Activated CD8-positive, alpha-beta memory T cell treated with anti-CD3 and anti-CD28 coated beads, Interleukin-2, amount 50 U/mL, for 48 hours (primary cell): ENCODE results near the gene CDKN2AIP.
"Not testable (repeated sequence)": the region's sequence is repeated elsewhere in the genome, so short reads cannot be mapped to it uniquely, and the experiment has no call there.

ENCODE experiments used
- DNase-seq: peaks from one replicate; pipeline ENCODE4 v3.0.0-alpha.2; 2020

Gene CDKN2AIP

GRCh38 chr4:183416879-183417755 lies 27.3 kb upstream of the CDKN2AIP start:
- DNase-seq = no peak

DNA sequence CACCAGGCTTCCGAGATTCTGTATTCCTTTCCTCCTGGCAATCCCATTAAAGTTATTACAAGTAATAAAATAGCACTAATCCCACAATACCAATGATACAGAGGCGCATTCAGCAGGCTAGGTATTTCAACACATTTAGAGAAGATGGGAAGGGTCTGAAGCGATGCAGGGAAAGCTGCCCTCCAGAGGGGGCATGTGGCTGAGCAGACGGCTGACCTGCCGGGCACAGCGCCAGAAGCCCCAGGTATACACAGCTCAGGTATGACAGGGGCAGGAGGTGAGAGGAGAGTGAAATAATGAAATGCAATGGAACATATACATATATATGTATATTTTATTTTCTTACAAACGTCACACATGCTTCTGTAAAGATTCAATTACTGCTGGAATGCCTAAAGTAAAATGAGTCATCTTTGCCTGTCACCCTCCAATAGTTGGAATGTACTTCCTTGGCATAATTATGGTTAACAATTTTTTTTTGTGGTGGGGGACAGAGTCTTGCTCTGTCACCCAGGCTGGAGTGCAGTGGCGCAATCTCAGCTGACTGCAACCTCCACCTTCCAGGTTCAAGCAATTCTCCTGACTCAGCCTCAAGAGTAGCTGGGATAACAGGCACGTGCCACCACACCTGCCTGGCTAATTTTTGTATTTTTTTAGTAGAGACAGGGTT lies 21.3 kb upstream of the CDKN2AIP start:
- no peak for DNase-seq

- DNase-seq = no peak
Measured at GRCh38 chr4:183424109-183424744, 20.2 kb upstream of the CDKN2AIP start.

DNA sequence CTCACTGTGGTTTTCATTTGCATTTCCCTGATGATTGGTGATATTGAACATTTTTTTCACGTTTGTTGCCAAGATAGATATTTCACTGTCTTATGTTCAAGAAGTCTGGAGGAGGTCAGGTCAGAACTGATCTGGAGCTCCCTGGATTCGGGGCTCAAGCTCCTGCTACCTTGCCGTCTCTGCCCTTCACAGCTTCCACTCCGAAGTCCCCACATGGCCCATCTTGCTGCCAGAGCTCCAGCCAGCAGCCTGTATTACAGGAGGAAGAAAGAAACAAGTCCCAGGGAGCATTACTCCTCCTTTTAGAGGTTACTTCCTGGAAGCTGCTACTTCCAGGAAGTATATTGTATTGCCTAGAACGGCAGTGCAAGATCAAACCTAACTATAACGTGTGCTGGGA lies 17.9 kb upstream of the CDKN2AIP start:
- DNase-seq = peak; percentile 12

DNA sequence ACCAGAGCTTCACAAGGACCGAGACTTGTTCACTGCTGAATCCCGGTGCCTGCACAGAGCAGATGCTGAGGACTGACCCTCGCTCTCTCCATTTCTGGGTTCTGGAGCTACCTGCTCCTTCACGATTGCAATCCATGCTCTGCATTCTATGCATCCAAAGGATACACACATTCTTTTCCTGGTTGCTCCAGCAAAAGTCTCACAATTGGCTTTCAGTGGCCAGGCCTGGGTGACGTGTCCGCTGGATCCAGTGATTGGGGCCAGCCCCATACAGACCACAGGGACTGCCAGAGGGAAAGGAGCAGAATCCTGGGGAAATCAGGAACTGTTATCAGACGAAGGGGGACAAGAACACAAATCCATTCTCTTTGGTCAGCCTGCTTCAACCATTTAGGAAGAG lies 14.9 kb upstream of the CDKN2AIP start:
- no peak for DNase-seq

- DNase-seq = no peak
Measured at GRCh38 chr4:183430317-183430993, 14.0 kb upstream of the CDKN2AIP start.

DNA sequence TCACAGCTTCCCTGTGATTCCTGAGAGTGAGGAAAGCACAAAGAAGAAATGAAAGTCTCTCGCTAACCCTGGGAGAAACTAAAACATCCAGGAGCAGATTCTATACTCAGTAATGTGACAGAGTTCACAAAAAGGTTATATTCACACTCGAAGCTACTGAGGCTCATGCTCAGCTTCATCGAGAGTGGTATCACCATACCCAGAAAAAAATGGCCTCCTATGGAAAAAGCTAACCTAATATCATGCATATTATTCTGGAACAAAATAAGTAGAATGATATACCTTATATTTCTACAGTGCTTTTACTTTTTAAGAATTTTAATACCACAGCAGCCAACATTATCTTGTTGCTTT lies 13.5 kb upstream of the CDKN2AIP start:
- DNase-seq = no peak

DNA sequence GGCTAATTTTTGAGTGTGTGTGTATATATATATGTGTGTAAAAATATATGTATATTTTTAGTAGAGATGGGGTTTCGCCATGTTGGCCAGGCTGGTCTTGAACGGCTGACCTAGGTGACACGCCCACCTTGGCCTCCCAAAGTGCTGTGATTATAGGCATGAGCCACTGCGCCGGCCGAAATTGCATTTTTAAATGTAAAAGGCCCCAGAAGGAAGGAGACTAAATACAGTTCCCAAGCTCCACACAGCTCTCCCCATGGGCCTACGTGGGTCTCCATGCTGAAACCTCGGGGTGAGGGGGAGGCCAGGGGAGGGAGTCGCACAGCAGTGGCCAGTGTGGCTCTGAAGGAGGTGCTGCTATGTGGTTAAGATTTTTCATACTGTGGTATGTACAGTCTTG lies 12.8 kb upstream of the CDKN2AIP start:
- DNase-seq = no peak

GRCh38 chr4:183433183-183433582 lies 11.3 kb upstream of the CDKN2AIP start:
- DNase-seq = not testable (repeated sequence)

GRCh38 chr4:183434264-183434663 lies 10.2 kb upstream of the CDKN2AIP start:
- no peak for DNase-seq

DNA sequence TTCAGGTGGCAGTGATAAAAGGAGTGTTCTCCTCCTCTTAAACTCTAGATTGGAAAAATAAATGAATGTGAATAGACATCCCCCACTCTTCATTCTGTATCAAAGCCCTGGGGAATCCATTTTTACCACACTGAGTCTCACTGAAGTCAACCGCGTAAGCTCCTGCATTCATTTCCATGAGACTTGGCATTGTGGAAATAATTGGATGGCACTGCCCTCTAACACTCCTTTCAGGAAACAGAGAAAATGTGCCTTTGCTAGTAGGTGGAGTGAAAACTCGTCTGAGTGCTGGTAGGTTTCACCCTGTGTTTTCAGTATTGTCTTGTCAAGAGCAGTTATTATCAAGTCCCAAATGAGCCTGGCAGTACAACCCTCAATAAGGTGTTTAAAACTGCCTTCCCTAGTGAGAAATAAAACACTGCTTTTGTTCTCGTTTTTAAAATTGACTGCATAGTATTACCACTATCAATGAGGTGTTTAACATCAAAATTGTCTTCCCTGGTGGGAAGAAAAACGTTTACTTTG lies 9.7 kb upstream of the CDKN2AIP start:
- DNase-seq = no peak

DNA sequence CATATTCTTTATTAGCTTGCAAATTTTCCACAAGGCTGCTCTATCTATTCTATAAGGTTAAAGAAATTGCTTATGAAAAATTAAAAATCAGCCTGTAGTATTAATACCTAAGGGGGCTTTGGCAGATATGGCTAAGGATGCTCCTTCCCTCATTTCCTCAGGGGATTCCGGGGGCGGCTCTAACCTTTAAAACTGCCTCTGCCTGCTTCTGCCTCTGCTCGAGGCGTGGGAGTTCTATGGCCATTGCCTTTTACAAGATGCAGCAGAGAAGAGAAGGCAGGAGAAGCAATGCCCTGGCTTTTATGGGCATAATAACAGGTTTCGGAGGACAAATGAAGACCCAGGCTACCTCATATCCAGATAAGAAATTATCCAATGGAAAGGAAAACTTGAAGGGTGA lies 8.6 kb upstream of the CDKN2AIP start:
- DNase-seq = no peak

GRCh38 chr4:183436417-183436816 lies 8.0 kb upstream of the CDKN2AIP start:
- no peak for DNase-seq

- DNase-seq = no peak
Measured at GRCh38 chr4:183437452-183437851, 7.0 kb upstream of the CDKN2AIP start.

DNA sequence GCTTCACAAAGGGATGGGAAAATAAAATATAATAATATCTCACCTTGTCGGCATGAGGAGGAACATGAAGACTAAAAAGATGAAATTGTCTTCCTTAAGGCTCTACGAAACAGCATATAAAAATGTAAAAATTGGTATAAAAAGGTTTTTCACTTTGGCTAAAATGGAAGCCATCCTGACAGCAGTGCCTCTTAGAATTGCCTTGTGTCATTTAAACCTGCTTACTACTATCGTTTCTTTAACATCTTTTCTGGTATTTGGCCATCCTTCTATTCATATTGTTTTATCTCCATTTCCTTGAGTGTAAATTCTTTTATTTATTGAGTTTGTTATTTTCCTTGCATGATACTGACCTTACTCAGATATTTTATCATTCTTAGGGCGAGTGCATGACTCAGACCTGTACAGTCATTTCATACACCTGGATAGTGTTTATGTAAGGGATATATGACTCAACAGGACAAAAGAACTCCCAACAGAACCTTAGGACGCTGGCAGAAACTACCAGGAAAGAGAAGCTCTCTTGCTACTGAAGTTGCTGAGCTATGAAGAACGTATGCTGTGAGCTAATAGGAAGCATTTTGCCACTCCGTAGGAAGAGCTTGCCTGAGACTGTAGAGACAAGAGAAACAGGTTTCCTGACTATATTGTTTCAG lies 5.8 kb upstream of the CDKN2AIP start:
- DNase-seq = no peak

DNA sequence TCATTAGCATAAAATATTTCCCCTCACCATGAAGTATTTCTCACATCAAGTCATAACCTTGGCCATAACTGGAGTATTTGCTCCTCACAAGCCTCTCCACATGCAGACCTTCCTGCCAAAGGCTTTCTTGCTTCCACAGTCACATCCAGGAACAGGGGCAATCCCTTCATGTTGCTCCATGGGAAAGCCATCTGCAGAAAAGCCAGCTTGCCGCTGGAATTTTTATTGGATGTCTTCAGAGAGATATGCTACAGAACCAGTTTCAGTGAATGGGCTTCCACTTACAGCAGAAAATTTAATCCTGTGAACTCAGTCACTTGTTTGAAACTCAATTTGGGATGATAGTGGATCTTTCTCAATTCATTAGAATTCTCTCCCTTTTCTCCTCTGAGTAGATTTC lies 3.2 kb upstream of the CDKN2AIP start:
- DNase-seq = no peak

DNA sequence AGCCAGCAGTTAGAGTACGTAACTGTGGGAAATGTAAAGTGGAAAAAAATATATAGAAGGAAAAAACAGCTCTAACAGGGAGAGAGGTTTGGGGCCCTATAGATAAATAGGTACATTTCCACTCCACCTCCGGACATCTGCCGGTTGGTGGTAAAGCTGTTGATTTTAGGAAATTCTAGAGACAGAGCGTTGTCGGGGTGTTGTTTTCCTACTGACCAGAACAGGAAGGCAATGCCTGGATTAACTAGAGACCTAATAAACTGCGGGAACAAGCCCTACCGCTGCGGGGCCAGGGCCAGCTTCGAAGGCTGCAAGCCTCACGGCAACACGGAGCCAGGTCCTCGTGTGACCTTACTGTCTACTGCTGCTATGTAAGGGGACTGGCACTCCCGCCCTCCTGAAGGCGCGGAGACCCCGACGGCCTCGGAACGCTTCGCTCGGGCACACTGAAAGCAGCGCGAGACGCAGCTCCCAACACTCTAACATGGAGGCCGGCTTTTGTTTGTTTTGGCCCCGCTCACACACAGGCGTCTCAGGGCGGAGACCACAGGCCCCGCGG lies 702 bp upstream of the CDKN2AIP start:
- DNase-seq = peak; percentile 79

- DNase-seq = no peak
Measured at GRCh38 chr4:183445097-183445428, 627 bp downstream of the CDKN2AIP start.

DNA sequence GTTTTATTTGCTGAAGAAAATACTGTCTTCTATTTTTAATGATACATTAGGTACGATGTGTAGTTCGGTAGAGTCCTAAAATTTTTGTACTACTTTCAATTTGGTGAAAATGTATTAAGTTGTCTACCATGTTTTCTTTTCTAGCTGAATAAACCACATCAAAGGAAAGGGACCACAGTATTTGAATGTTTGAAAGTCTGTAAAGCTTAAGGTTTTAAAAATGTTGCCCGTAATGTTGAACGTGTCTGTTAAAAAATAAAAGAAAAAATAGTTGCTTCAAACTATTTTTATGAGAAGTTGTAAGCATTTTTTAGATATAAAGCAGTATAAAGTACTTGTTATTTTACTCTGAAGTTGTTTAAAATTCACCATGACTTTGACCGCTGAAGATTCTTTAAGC lies 3.2 kb downstream of the CDKN2AIP start:
- no peak for DNase-seq

DNA sequence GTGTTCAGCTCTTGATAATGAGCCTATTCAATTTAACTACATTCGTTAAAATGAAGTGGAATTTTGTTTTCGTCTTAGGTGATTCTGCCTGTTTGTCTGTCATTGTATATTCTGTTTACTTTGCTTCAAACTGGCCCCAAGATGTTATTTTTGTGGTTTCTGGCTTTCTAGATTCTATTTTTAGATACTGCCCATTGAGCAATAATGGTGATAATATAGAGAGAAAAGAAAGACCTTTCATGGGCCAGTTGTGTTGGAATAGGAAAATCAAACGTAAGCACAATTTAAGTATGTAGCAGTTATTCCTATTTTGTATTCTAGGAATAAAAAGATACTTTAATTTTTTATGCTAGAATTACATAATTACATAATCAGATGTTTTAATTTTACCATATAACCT lies 4.0 kb downstream of the CDKN2AIP start:
- no peak for DNase-seq

DNA sequence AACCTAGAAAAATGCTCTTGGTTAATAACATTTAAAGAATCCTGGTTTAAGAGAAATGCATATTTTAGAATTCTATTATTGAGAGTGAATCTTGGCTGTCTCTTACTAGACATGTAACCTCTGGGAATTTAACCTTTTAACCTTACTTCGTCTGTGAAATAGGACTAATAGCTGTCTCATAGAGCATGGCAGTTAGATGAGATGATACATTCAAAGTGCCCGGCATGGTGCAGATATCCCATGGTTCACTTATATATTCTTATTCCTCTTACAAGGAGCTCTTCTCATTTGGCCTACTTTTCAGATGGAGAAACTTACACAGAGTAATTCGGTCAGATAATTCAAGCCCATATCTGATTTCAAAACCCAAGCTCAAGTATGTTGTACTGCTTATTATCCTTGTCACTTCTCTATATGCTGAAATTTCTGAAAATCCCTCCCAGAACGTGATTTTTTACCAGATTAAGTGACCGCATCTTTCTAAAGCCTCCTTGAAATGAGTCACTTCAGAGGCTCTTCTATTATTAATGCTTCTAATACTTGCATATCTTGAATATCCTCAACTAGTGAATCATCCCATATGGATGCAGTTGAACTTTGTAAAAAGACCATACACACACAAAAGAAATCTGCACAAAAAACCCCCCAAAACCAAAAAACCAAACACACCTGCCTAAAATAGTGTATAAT lies 4.9 kb downstream of the CDKN2AIP start:
- no peak for DNase-seq

DNA sequence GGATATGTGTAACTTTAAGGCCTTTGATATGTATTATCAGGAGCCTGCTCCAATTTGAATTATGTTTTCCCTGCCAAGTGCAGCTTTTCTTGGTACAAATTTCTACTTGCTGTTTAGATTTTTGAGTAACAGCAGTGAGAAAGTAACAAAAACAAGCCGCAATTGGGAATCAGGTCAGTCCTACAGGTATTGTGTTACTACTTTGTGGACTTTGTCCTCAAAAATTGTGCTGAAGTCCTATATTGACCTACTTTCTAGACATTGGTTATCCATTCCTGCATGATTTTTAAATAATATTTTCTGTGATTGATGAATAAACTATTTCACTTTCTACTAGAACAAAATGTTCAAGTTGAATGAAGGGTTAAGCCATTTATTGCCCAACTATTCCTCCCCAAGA lies 5.7 kb downstream of the CDKN2AIP start:
- no peak for DNase-seq
